Psoas muscle (tissue), 8 donors: ENCODE data around the gene WDR36. TPM values are rescaled to one million over a fixed set of nuclear protein-coding genes. Genes with fewer than 3 reads are reported as not detected.

Experiments
- ATAC-seq, 4 donors: fragments of 200-7000 bp; cut with Tn5 transposase; one replicate each; pipeline ENCODE4 v1.9.1; 2020; ENCODE audit warnings: moderate library complexity in 3 of 4, mild to moderate bottlenecking in 2 of 4
- DNase-seq, 2 donors: peaks; one replicate each; pipeline ENCODE4 v3.0.0-alpha.2; 2020
- H3K27ac ChIP-seq: fragments of 200-600 bp; one replicate; pipeline ENCODE4 v1.8.0; 2022
- H3K27me3 ChIP-seq, 3 donors: fragments of 200-600 bp in 1 of 3; one replicate each; pipeline versions ENCODE4 v1.6.1 to v1.8.0; 2013 to 2022; ENCODE audit warnings: low read length in 2 of 3, mild to moderate bottlenecking in 2 of 3, moderate library complexity in 1 of 3; ENCODE audit not compliant: insufficient read depth in 3 of 3
- H3K36me3 ChIP-seq, 2 donors: fragments of 200-600 bp in 1 of 2; one replicate each; pipeline versions ENCODE4 v1.6.1 to v1.8.0; 2013 to 2022; ENCODE audit warnings: low read depth in 1 of 2, mild to moderate bottlenecking in 1 of 2, moderate library complexity in 1 of 2; ENCODE audit not compliant: insufficient read depth in 1 of 2
- H3K4me1 ChIP-seq: fragments of 200-600 bp; one replicate; pipeline ENCODE4 v1.8.0; 2022
- H3K4me3 ChIP-seq: fragments of 200-600 bp; one replicate; pipeline ENCODE4 v1.8.0; 2022; ENCODE audit warnings: mild to moderate bottlenecking
- H3K9me3 ChIP-seq: fragments of 200-600 bp; one replicate; pipeline ENCODE4 v1.8.0; 2022
- WGBS, 3 donors: extraction: QIAGEN DNeasy Blood & Tissue Kit; methylation state at CpG; one replicate each; pipeline versions ENCODE4 v1.1.6 to v1.1.7; 2013; 5-methylcytosine and 5-hydroxymethylcytosine counted together
- intact Hi-C, 2 donors: fragments of 100-400 bp; cut with DNase I; formaldehyde crosslinking; loops; one replicate each; pipeline versions ENCODE4 v1.11.0 to v1.14.2; 2022
- polyA plus RNA-seq, 3 donors: library from polyadenylated mRNA; stranded (reverse); fragments of 200-250 nt; gene quantifications; one replicate each; pipeline ENCODE4 v1.2.3, GENCODE V29; 2013
- total RNA-seq, 4 donors: library from RNA; stranded (reverse); fragmentation: NEBNext Ultra II Directional in 2 of 4; extraction: Animal tissue kit (Norgen Biotek cat#: 25700) in 2 of 4; gene quantifications; one replicate each; pipeline versions ENCODE4 v1.2.1 to v1.2.4, GENCODE V29; 2021 to 2023
- TF ChIP-seq, protein P1 (sequence below): fragments of 200-600 bp; IDR thresholded peaks from one replicate; pipeline ENCODE4 v1.8.0; 2022; ENCODE audit warnings: antibody characterized with exemption
- donor health status: healthy with polysubstance abuse.
- donor health status: DM: no; HTN: no; CAD: no; lungs with moderate emphysema.
- donor health status: Bipolar disorder and iron deficiency.
- donor health status: healthy.
- donor health status: DM: yes; HTN: yes; CAD: no.
- donor health status: DM: no; HTN: no; CAD: no.
- donor health status: DM: no; HTN: no; CAD: no.
- donor health status: DM: yes; HTN: yes; CAD: no.

Gene WDR36
- total and polyA plus RNA-seq, 7 donors, result 6.2 to 22.0 (median 13.2) TPM

DNA sequence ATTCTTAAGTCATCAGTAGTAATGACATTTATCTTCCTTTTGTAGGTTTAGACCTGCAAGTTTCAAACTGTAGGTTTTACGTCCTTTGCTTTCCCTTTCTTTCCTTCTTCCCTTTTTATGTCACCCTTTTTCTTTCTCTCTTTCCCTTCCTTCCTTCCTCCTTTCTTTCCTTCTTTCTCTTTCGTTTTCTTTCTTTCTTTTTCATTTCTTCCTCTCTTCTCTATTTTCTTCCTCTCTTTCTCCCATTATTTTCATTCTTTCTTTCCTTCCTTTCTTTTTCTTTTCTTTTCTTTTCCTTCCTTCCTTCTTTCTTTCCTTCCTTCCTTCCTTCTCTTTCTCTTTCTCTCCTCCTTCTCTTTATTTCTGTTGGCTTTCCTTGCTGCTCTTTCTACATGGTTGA is 59.9 kb downstream of the WDR36 start:
- H3K4me3 ChIP-seq, result no peak overlapping the region
- no peaks in the 10 kb centered on the region for H3K27me3 ChIP-seq
- WGBS, 3 donors, result 74 to 82% (median 76%) methylated on average over 2 of the region's 2 CpGs
- H3K27ac ChIP-seq, result no peak overlapping the region
- TF ChIP-seq, protein P1, sequence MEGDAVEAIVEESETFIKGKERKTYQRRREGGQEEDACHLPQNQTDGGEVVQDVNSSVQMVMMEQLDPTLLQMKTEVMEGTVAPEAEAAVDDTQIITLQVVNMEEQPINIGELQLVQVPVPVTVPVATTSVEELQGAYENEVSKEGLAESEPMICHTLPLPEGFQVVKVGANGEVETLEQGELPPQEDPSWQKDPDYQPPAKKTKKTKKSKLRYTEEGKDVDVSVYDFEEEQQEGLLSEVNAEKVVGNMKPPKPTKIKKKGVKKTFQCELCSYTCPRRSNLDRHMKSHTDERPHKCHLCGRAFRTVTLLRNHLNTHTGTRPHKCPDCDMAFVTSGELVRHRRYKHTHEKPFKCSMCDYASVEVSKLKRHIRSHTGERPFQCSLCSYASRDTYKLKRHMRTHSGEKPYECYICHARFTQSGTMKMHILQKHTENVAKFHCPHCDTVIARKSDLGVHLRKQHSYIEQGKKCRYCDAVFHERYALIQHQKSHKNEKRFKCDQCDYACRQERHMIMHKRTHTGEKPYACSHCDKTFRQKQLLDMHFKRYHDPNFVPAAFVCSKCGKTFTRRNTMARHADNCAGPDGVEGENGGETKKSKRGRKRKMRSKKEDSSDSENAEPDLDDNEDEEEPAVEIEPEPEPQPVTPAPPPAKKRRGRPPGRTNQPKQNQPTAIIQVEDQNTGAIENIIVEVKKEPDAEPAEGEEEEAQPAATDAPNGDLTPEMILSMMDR, result no peak
- no peaks in the 10 kb centered on the region for H3K9me3 ChIP-seq
- intact Hi-C loops, result no loop called here
- DNase-seq (no peak), ATAC-seq (no peak)
- no peaks in the 10 kb centered on the region for H3K36me3 ChIP-seq
- no peaks in the 10 kb centered on the region for H3K4me1 ChIP-seq

DNA sequence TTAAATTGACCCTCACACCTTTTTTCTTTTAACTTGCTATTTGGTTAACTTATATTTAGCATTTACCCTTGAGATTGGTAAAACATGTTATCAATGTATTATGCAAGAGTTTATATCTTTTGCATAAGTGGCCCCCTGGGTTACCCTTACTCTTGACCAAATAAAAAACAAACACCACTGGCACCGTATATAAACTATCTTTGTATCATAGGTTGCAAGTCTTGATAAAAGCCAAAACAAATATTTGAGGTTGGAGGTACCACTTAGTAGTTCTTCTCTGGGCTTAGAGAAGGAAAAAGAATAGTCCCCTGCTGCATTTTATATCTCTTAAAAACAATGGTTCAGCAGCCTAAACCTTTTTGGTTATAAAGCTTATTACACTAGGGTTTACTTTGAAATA is 61.3 kb downstream of the WDR36 start:
- WGBS, 3 donors, result 71 to 72% (median 71%) methylated on average over 1 of the region's 1 CpG
- no peak for ATAC-seq
- intact Hi-C loops, result no loop called here
- no peaks in the 10 kb centered on the region for H3K9me3 ChIP-seq
- no peak overlapping the region for H3K27ac ChIP-seq
- no peak for DNase-seq
- H3K27me3 ChIP-seq, result peaks cover 0 to 2% (median 0%) of the 10 kb centered on the region in 3 donors
- no peak overlapping the region for H3K4me3 ChIP-seq
- no peaks in the 10 kb centered on the region for H3K4me1 ChIP-seq
- no peaks in the 10 kb centered on the region for H3K36me3 ChIP-seq
- TF ChIP-seq, protein P1, result no peak

DNA sequence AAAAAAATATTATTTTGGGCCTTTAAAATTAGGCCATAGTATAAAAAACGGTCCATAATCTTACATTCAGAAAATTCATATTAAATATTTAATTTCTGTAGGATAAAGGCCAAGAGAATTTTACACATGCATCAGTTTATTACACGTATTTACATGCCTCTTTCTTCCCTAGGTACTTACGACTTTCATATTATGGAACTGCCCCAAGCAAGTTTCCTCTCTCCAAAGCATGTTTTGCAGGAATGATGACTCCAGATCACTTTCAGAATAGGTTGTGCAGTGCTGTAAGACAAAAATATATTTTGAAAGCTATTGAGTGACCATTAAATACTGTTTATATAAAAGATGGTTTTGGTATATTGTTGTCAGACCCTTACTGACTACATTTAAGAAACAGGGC is 61.8 kb downstream of the WDR36 start:
- Histone ChIP-seq H3K9me3 (no peaks in the 10 kb centered on the region), H3K4me3 (no peak overlapping the region), H3K27me3 (peaks cover 0 to 2% (median 0%) of the 10 kb centered on the region in 3 donors), H3K4me1 (no peaks in the 10 kb centered on the region), H3K36me3 (no peaks in the 10 kb centered on the region), H3K27ac (no peak overlapping the region)
- DNase-seq (no peak), ATAC-seq (no peak)
- WGBS, 3 donors, result 77 to 84% (median 79%) methylated on average over 3 of the region's 3 CpGs
- TF ChIP-seq, protein P1, result no peak
- intact Hi-C loops, result no loop called here

DNA sequence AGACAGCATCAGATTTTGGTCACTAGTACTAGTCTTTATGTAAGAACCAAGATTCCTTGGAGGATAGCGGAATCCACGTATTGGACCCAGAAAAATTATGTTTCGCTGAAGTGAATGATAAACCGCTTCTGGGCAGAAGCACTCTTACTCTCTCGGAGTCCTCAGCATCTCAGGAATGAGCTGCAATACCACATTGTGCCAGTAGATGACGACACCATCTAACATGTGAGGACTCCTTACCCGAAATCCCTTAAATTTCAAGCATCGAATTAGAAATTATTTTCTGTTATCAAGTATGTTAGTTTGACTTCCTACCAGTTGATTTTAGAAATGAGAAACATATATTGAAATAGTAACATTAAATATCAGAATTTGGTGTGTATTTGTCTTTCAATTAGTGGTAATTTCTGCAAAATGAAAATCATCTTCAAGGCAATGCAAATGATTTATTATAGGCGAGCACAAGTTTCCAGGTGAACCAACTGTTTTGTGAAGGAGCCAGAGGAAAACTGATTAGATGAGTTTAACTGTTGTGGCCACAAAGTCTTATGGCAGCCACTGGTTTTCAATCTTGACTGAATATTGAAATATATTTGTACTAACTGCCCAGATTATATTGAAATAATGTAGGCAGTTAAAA is 66.1 kb downstream of the WDR36 start:
- WGBS, 3 donors, result 15 to 17% (median 16%) methylated on average over 9 of the region's 9 CpGs
- TF ChIP-seq, protein P1, result peak; percentile 98
- ATAC-seq (peak in 2 of 4 donors; percentile 52 to 61), DNase-seq (peak in 1 of 2 donors; percentile 16)
- no peaks in the 10 kb centered on the region for H3K36me3 ChIP-seq
- no peaks in the 10 kb centered on the region for H3K4me1 ChIP-seq
- intact Hi-C loops, result loop anchor here in 1 of 2 donors (5.0 kb wide), 1 partner anchor 989 kb away; no protein-coding TSS in a partner anchor
- H3K9me3 ChIP-seq, result no peaks in the 10 kb centered on the region
- H3K27me3 ChIP-seq, result peaks cover 0 to 2% (median 0%) of the 10 kb centered on the region in 3 donors
- no peak overlapping the region for H3K27ac ChIP-seq
- H3K4me3 ChIP-seq, result no peak overlapping the region

DNA sequence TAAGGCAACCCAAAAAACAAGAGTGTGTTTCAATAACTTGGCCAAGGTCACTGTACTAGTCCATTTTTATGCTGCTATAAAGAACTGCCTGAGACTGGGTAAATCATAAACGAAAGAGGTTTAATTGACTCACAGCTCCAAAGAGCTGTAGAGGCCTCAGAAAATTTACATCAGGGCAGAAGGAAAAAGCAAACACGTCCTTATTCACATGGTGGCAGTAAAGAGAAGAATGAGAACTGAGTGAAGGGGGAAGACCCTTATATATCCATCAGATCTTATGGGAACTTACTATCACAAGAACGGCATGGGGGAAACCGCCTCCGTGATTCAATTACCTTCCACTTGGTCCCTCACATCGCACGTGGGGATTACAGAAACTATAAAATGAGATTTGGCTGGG is 67.7 kb downstream of the WDR36 start:
- H3K9me3 ChIP-seq, result no peaks in the 10 kb centered on the region
- ATAC-seq, result no peak
- H3K36me3 ChIP-seq, result no peaks in the 10 kb centered on the region
- H3K4me1 ChIP-seq, result no peaks in the 10 kb centered on the region
- no peak for DNase-seq
- 53 to 57% (median 54%) methylated on average over 7 of the region's 7 CpGs for whole genome bisulfite sequencing, 3 donors
- peaks cover 0 to 2% (median 0%) of the 10 kb centered on the region in 3 donors for H3K27me3 ChIP-seq
- no peak overlapping the region for H3K4me3 ChIP-seq
- TF ChIP-seq, protein P1, result no peak
- intact Hi-C loops, result loop anchor here in 1 of 2 donors (5.0 kb wide), 1 partner anchor 987 kb away; no protein-coding TSS in a partner anchor
- no peak overlapping the region for H3K27ac ChIP-seq
